ENCODE results near the gene OLFML1.

- TF ChIP-seq, protein P1, sequence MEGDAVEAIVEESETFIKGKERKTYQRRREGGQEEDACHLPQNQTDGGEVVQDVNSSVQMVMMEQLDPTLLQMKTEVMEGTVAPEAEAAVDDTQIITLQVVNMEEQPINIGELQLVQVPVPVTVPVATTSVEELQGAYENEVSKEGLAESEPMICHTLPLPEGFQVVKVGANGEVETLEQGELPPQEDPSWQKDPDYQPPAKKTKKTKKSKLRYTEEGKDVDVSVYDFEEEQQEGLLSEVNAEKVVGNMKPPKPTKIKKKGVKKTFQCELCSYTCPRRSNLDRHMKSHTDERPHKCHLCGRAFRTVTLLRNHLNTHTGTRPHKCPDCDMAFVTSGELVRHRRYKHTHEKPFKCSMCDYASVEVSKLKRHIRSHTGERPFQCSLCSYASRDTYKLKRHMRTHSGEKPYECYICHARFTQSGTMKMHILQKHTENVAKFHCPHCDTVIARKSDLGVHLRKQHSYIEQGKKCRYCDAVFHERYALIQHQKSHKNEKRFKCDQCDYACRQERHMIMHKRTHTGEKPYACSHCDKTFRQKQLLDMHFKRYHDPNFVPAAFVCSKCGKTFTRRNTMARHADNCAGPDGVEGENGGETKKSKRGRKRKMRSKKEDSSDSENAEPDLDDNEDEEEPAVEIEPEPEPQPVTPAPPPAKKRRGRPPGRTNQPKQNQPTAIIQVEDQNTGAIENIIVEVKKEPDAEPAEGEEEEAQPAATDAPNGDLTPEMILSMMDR (IDR thresholded peaks at IDR 0.05): no peak
- no peak for TF ChIP-seq EP300 (IDR thresholded peaks at IDR 0.05)
- no peak for TF ChIP-seq POLR2A (IDR thresholded peaks at IDR 0.05)
These were observed 72.7 kb downstream of the OLFML1 start for GRCh38 chr11:7558046-7558445.
